Fibroblast of peridontal ligament (primary cell): ENCODE results near the gene BRSK1.

Experiments
- DNase-seq: peaks from one replicate; pipeline ENCODE4 v3.0.0-alpha.2; 2010; ENCODE audit errors: extremely low read depth

The BRSK1 gene

DNA sequence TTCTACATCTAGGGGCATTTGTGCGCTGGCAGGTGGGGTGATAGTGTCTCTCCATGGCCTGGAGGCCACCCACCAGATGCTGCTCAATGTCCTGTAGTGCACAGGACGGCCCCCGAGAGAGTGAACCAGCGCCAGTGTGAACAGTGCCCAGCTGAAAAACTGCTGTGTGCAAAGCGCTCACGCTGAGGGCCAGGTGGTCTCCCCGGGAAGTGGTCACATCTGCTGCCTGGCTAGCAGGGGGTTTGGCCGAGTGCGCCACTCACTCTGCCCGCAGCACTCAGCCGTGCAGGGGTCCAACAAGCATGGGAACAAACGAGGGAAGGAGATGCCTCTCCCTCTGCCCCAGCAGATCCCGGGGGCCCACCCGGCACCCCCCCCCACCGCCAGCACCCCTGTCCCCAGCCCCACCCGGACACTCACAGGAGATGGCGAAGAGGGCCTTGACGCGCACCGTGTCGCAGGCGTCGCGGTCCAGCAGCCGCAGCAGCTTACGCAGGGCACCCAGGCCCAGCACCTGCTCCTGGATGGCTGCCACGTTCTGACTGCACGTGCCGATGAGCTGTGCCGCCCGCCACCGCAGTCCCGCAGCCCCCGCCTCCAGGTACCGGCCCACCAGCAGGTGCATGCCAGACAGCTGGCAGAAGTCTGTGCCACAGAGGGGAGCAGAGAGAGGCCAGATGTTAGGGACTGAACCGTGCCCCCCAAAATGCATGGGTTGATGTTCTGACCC, 9.7 kb upstream of the BRSK1 start:
- no peak for DNase-seq

GRCh38 chr19:55275851-55276719, 7.7 kb upstream of the BRSK1 start:
- DNase-seq = no peak

DNA sequence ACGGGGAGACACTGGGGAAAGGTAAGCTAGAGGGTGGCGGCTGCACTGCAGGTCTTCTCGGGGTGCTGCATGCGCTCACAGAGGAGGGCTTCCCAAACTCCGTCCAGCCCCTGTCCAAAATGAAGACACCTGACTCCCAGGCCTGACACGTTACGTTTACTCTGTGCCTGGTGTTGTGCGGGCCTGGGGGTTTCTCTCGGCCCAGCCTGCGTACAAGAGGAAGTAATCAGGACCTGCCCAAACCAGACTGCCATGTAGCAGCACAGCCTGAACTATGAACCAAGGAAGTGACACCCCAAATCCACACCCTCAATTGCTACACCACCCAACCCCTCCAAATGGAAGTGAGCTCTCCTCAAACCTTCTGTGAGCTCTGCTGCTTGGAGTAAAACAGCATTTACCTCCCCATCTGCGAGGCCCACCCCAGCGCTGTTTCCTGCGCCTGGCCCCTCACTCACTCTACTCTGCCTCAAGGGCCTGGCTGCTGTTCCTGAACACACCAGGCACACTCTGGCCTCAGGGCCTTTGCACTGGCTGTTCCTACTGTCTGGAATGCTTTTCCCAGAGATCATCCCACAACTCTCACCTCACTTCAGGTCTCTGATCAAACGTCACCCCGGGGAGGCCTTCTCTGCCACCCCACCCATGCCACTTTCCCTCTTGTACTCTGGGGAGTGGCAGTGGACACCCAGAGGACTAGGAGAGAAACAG, 6.9 kb upstream of the BRSK1 start:
- no peak for DNase-seq

- DNase-seq = no peak
These were observed 6.3 kb upstream of the BRSK1 start for GRCh38 chr19:55277494-55277893.

DNA sequence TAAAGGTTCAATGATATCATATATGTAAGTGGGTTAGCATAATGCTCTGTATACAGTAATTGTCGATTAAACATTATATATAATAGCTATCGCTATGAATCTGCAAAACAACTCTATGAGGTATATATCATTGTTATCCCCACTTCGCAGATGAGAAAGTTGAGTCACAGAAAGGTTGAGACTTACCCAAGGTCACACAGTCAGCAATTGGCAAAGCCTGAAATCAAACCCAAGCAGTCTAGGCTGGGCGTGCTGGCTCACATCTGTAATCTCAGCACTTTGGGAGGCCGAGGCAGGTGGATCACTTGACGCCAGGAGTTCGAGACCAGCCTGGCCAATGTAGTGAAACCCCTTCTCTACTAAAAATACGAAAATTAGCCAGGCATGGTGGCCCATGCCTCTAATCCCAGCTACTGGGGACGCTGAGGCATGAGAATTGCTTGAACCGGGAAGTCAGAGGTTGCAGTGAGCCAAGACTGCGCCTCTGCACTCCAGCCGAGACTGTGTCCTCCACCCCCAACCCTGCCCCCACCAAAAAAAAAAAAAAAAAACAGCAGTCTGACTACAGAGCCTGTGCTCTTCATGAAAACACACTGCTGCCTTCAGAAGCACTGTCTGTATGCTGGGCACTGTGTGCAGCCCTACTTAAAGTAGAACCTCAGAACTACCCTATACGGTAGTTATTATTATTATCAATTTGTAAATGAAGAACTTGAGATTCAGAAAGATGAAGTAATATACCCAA, 5.2 kb upstream of the BRSK1 start:
- no peak for DNase-seq

GRCh38 chr19:55279340-55279739, 4.5 kb upstream of the BRSK1 start:
- DNase-seq = no peak

- DNase-seq = peak; percentile 90
These were observed 3.8 kb upstream of the BRSK1 start, which contains the start of gene HSPBP1 for GRCh38 chr19:55279770-55280643. HSPBP1 (minus strand) TSS chr19:55280110; CDS start chr19:55279608, 502 bp downstream.

DNA sequence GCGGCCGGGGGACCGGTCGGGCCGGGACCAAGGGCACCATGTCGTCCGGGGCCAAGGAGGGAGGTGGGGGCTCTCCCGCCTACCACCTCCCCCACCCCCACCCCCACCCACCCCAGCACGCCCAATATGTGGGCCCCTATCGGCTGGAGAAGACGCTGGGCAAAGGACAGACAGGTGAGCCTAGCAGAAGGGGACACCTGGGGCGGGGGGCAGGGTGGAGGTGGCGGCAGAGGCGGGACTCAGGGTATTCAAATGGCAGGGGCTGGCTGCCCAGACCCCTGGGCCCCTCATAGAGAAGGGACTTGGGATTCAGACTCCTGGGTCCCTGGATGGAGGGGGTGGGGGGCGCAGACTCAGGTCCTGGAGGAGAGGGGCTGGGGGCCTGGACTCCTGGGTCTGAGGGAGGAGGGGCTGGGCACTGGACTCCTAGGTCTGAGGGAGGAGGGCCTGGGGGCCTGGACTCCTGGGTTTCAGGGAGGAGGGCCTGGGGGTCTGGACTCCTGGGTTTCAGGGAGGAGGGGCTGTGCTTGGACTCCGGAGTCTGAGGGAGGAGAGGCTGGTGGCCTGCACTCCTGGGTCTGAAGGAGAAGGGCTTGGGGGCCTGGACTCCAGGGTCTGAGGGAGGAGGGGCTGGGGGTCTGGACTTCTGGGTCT, 735 bp downstream of the BRSK1 start:
- DNase-seq = no peak

GRCh38 chr19:55285229-55285890, 1.6 kb downstream of the BRSK1 start:
- no peak for DNase-seq

DNA sequence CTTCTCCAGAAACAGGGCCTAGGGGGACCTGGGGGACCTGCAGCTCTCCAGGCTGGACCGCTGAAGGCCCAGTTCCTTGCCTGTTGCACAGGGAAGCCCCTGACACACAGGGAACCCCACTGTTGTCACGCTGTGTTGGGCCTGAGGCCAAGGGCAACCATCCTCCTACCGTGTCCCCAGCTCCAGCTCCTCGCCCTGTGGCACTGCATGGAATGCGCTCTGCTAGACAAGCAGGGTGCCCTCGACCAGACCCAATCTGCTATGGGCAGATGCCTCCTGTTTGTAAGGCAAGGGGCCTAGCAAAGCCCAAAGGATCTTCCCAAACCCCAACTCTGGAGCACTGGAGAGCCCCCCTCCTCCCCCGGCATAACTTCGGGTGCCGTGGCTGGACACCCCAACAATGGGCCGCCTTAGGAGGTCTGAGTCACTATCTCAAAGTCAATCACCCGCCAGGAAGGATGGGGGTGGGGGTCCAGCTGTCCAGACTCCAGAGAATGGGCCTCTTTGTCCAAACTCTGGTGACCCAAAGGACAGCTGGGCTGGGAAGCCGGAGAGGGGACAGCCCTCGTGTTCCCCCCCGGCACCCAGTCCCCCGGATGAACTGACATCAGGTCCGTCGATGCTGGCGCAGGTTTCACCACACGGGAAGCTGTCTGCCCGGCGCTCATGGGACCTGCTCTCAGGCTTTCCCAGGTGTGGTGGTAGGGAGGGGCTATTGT, 3.7 kb downstream of the BRSK1 start:
- DNase-seq = no peak

GRCh38 chr19:55289117-55289796, 5.5 kb downstream of the BRSK1 start:
- no peak for DNase-seq

DNA sequence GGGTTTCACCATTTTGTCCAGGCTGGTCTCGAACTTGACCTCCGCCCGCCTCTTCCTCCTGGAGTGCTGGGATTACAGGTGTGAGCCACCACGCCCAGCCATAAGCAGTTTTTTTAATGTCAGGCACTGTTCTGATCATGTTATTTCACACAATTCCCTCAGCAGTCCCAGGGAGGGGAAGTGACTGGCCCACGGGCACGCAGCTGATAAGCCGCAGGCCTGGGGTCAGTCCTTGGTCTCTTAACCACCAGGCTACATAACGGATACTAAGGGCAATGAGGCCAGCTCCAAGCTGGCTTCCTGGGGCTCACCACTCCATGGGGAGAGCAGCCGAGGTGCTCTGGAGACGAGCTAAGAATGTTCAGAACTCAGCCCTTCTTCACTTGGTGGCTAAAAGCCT, 13.5 kb downstream of the BRSK1 start:
- no peak for DNase-seq

DNA sequence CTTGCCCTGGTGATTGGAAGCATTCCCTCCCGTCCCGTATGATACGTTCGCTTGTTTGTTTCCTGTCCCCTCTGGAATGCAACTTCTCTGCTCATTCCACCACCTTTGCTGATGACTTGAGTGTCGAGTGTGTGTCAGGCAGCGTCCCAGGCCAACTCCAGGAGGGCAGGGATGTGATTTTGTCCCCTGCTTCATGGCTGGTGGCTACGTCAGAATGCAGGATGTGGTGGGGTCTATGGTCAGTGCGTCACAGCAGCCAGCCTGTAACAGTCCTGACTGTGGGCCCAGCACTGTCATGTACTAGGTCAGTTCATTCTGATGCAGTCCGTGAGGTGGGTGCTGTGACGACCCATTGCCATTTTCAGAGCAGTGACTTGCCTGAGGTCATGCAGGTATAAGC, 16.2 kb downstream of the BRSK1 start:
- DNase-seq = no peak

- DNase-seq = no peak
These were observed 17.2 kb downstream of the BRSK1 start for GRCh38 chr19:55300886-55301458.

DNA sequence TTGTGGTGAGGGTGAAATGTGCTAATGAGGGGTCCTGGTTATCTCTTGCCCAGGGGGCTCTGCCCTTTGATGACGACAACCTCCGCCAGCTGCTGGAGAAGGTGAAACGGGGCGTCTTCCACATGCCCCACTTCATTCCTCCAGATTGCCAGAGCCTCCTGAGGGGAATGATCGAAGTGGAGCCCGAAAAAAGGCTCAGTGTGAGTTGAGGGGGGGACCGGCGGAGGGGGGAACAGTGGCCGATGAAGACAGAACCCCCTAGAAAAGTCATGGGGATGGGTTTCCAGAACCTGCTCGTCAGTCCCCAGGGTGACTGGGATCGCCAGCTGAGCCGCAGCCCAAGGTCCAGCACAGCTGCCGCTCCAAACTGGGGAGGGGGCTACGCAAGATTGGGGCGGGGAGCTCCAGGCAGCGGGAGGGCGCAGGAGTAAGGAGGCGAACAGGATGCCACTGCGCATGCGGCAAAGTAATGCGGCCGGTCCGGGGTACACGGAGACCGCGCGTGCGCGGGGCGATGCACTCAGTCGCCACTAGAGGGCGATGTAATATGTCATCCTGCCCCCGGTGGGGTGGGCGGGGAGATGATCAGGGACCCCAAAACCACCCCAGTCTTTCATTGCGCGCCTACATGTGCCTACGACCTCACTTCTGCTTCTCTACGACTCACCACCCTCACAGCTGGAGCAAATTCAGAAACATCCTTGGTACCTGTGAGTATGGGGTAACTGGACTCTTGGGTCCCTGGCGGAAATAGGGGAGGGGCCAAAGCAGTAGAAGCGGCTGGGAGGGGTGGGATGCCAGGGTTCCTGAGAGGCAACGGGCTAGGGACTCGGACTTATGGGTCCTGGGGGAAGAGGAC, 17.9 kb downstream of the BRSK1 start:
- DNase-seq = peak; percentile 69

DNA sequence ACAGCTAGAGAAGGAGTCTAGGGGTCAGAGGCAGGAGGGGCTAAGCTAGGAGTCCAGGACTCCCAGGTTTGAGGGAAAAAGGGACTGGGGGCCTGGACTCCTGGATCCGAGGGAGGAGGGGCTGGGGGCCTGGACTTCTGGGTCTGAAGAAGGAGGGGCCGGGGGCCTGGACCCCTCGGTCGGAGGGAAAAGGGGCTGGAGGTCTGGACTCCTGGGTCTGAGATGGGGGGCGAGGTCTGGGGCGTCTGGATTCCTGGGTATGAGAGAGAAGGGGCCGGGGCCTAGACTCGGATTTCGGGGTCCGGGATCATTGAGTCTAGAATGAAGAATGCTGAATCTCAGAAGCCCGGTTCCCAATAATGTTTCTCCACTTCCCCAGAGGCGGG, 18.5 kb downstream of the BRSK1 start:
- no peak for DNase-seq

DNA sequence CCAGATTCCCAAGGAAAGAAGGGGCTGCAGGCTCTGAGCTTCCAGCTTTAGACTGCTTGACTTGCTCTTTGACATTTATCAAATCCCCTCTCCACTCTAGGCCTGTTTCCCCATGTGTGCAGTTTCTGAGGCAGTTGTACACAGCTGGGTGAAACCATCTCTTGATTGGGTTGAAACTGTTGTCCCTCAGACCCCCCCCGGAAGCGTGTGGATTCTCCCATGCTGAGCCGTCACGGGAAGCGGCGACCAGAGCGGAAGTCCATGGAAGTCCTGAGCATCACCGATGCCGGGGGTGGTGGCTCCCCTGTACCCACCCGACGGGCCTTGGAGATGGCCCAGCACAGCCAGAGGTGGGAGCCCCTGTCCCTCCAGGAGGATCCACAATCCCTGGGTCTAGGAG, 19.7 kb downstream of the BRSK1 start:
- DNase-seq = no peak
